OCI-LY3 (cell line): ENCODE data around the gene ZNF839.

ENCODE experiments used
- H2AFZ ChIP-seq: fragments of 200-600, 300-600 bp; shearing (Covaris generic); 2 replicates; pipeline ENCODE4 v1.6.0; 2014; ENCODE audit warnings: antibody characterized with exemption, low read depth, low read length
- H3K27ac ChIP-seq: fragments of 200-600, 300-600 bp; sonication (generic); 2 replicates; pipeline ENCODE4 v1.5.1; 2014; ENCODE audit warnings: mild to moderate bottlenecking, low read length, moderate library complexity, mixed read lengths
- H3K27me3 ChIP-seq: fragments of 200-600, 300-600 bp; sonication (generic); 2 replicates; pipeline ENCODE4 v1.6.1; 2014; ENCODE audit warnings: low read depth, low read length, mixed read lengths
- H3K36me3 ChIP-seq: fragments of 200-600, 300-600 bp; sonication (generic); replicated peaks from 2 replicates; pipeline ENCODE3; 2014; ENCODE audit warnings: low read depth, low read length, mixed read lengths
- H3K4me1 ChIP-seq: fragments of 300-600, 200-600 bp; sonication (generic); 2 replicates; pipeline ENCODE4 v1.6.1; 2014; ENCODE audit warnings: low read length, mixed read lengths
- H3K4me2 ChIP-seq: fragments of 200-600, 300-600 bp; sonication (generic); 2 replicates; pipeline ENCODE4 v1.6.1; 2014; ENCODE audit warnings: low read length, mixed read lengths
- H3K4me3 ChIP-seq: fragments of 300-600, 200-600 bp; sonication (generic); 2 replicates; pipeline ENCODE4 v1.5.1; 2014; ENCODE audit warnings: antibody characterized with exemption, mild to moderate bottlenecking, low read length, moderate library complexity
- H3K79me2 ChIP-seq: fragments of 300-600, 200-600 bp; shearing (Covaris generic); 2 replicates; pipeline ENCODE4 v1.6.1; 2014; ENCODE audit warnings: mild to moderate bottlenecking, low read length, mixed read lengths
- H3K9ac ChIP-seq: fragments of 300-600, 200-600 bp; shearing (Covaris generic); 2 replicates; pipeline ENCODE4 v1.6.0; 2014; ENCODE audit warnings: mild to moderate bottlenecking, low read length, moderate library complexity
- H3K9me3 ChIP-seq: fragments of 200-600, 300-600 bp; shearing (Covaris generic); 2 replicates; pipeline ENCODE4 v1.6.1; 2014; ENCODE audit warnings: low read length, mixed read lengths; ENCODE audit not compliant: insufficient read depth
- H4K20me1 ChIP-seq: fragments of 200-600, 300-600 bp; sonication (generic); 2 replicates; pipeline ENCODE4 v1.6.1; 2016; ENCODE audit warnings: low read length, mixed read lengths; ENCODE audit not compliant: insufficient read depth
- EZH2phosphoT487 ChIP-seq: fragments of 200-600 bp; shearing (Covaris generic); IDR thresholded peaks from 2 replicates; pipeline ENCODE4 v1.6.1; 2018; ENCODE audit warnings: antibody characterized with exemption, mixed run types, low read depth
- TF ChIP-seq, protein P1 (sequence below): fragments of 200-600, 300-600 bp; sonication (generic); IDR thresholded peaks from 2 replicates; pipeline ENCODE4 v1.5.1; 2014; ENCODE audit warnings: antibody characterized with exemption, low read length, low read depth

ZNF839 gene

DNA sequence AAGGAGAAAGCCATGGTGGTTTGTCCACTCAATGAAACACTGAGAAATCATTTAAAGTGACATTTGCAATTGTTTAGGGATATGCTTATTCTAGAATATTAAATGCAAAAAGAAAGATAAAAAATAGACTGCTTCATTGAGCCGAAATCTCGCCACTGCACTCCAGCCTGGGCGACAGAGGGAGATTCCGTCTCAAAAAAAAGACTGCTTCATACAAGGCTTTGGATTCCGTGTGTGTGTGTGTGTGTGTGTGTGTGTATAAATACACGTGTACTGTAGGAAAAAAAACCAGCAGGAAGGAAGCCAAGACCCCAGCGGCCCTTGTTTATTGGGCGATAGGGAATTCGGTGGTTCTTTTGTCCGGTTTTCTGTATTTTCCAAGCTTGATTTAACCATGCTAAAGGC is 3.2 kb upstream of the ZNF839 start:
- H3K27ac ChIP-seq: no peak overlapping the region

DNA sequence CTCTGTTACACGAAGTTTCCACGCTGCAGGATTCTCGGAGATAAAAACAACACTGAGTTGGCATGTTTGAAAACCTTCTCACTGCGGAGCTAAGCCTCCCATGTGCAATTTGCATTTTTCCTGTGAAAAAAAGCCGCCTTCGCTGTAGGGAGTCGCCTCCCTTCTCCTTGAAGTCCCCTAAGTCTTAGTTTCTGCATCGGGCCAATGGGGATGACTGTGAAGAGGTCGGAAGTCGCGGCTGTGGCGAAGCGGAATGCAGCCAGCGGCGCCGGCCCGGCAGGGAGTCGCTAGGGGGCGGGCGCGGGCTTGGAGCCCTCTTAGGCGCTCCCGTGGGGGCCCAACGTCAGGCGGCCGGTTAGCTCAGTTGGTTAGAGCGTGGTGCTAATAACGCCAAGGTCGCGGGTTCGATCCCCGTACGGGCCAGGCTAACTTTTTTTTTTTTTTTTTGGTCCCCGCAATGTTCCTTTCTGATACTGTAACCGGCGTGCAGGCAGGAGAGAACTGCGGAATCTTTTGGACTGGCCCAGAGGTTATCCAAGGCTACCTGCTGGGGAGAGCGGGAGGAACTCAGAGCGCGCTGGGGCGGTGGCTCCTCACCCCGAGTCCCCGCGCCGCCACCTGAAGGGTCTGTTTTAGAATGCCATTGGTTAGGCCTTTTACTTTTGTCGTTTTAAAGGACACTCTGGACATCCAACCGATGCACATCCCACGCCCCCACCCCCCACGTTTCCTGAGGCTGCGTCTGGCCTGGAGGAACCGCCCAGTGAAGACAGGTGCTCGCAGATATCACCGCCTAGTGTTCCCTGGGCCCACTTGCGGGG is 2.6 kb upstream of the ZNF839 start:
- peak overlapping the region; percentile 69 for H3K27ac ChIP-seq
- H2AFZ ChIP-seq: peak overlapping the region; percentile 97
- TF ChIP-seq EZH2phosphoT487: no peak
- TF ChIP-seq, protein P1, sequence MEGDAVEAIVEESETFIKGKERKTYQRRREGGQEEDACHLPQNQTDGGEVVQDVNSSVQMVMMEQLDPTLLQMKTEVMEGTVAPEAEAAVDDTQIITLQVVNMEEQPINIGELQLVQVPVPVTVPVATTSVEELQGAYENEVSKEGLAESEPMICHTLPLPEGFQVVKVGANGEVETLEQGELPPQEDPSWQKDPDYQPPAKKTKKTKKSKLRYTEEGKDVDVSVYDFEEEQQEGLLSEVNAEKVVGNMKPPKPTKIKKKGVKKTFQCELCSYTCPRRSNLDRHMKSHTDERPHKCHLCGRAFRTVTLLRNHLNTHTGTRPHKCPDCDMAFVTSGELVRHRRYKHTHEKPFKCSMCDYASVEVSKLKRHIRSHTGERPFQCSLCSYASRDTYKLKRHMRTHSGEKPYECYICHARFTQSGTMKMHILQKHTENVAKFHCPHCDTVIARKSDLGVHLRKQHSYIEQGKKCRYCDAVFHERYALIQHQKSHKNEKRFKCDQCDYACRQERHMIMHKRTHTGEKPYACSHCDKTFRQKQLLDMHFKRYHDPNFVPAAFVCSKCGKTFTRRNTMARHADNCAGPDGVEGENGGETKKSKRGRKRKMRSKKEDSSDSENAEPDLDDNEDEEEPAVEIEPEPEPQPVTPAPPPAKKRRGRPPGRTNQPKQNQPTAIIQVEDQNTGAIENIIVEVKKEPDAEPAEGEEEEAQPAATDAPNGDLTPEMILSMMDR: peak; percentile 70
- peaks cover 39% of the 10 kb centered on the region for H3K4me1 ChIP-seq
- peak overlapping the region; percentile 91 for H3K4me3 ChIP-seq
- no peaks in the 10 kb centered on the region for H4K20me1 ChIP-seq
- no peaks in the 10 kb centered on the region for H3K36me3 ChIP-seq
- peak overlapping the region; percentile 90 for H3K4me2 ChIP-seq
- peaks cover 15% of the 10 kb centered on the region for H3K79me2 ChIP-seq
- no peaks in the 10 kb centered on the region for H3K9me3 ChIP-seq
- no peaks in the 10 kb centered on the region for H3K27me3 ChIP-seq
- H3K9ac ChIP-seq: peak overlapping the region; percentile 79

More for the DNA sequence above, 3.2 kb upstream of the ZNF839 start:
- H3K4me2 ChIP-seq: peak overlapping the region; percentile 82
- H3K27me3 ChIP-seq: no peaks in the 10 kb centered on the region
- peak overlapping the region; percentile 97 for H2AFZ ChIP-seq
- H3K9ac ChIP-seq: peak overlapping the region; percentile 64
- H3K4me3 ChIP-seq: peak overlapping the region; percentile 91
- TF ChIP-seq, protein P1: no peak
- TF ChIP-seq EZH2phosphoT487: no peak
- H3K4me1 ChIP-seq: peaks cover 39% of the 10 kb centered on the region
- no peaks in the 10 kb centered on the region for H4K20me1 ChIP-seq
- H3K79me2 ChIP-seq: peaks cover 15% of the 10 kb centered on the region
- no peaks in the 10 kb centered on the region for H3K9me3 ChIP-seq
- no peaks in the 10 kb centered on the region for H3K36me3 ChIP-seq

DNA sequence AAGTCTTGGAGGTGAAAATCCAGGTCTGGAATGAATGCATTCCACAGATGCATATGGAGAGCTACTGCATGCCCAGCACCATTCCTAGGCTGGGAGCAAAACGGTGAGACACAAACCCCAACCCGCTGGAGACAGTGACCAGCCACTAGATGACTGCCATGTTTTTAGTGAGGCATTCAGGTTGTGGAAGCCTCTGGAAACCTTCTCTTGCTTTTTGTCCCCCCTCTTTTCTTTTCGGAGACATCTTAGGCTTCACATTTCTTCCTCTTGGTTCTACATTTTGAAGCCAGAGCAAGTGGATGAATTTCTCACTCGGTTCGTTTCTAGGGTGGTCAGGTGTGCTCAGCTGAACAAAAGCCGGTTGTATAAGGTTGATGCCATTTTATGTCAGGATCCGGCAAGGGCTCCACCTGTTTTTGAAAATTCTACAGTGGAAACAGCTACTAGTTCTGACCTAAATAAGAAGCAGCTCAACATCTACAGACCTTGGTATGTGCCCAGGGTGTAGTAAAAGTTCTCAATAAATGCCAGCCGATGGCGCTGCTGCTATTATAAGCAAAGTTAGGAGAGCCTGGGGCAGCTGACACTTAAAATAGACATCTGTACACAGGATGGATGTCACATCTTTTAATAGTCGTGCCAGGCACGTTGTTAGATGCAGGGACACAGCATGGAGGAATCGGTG is 1.8 kb upstream of the ZNF839 start:
- peak overlapping the region; percentile 79 for H3K9ac ChIP-seq
- peak overlapping the region; percentile 91 for H3K4me3 ChIP-seq
- H3K27ac ChIP-seq: peak overlapping the region; percentile 69

More for the DNA sequence above, 1.8 kb upstream of the ZNF839 start:
- H3K79me2 ChIP-seq: peaks cover 15% of the 10 kb centered on the region
- TF ChIP-seq, protein P1: peak; percentile 65
- TF ChIP-seq EZH2phosphoT487: no peak
- peak overlapping the region; percentile 90 for H3K4me2 ChIP-seq
- peak overlapping the region; percentile 94 for H2AFZ ChIP-seq
- no peaks in the 10 kb centered on the region for H3K9me3 ChIP-seq
- no peaks in the 10 kb centered on the region for H3K36me3 ChIP-seq
- no peaks in the 10 kb centered on the region for H4K20me1 ChIP-seq
- peaks cover 39% of the 10 kb centered on the region for H3K4me1 ChIP-seq
- no peaks in the 10 kb centered on the region for H3K27me3 ChIP-seq
